DMS79 (cell line): ENCODE data around the gene RALGAPA2.
"Not testable (repeated sequence)": the region's sequence is repeated elsewhere in the genome, so short reads cannot be mapped to it uniquely, and the experiment has no call there.

Source experiments
- DNase-seq: peaks from one replicate; lab custom pipeline; 2025; lab: John Stamatoyannopoulos, UW

RALGAPA2 gene

GRCh38 chr20:20573797-20574196 is 138.6 kb downstream of the RALGAPA2 start:
- no peak for DNase-seq

- no peak for DNase-seq
Measured at GRCh38 chr20:20571068-20571780, 141.2 kb downstream of the RALGAPA2 start.

GRCh38 chr20:20568604-20569205 is 143.7 kb downstream of the RALGAPA2 start:
- no peak for DNase-seq

- DNase-seq, result no peak
Measured at GRCh38 chr20:20567712-20568111, 144.7 kb downstream of the RALGAPA2 start.

- DNase-seq, result no peak
Measured at GRCh38 chr20:20566516-20566915, 145.9 kb downstream of the RALGAPA2 start.

GRCh38 chr20:20564279-20564678 is 148.2 kb downstream of the RALGAPA2 start:
- no peak for DNase-seq

GRCh38 chr20:20562507-20562906 is 149.9 kb downstream of the RALGAPA2 start:
- no peak for DNase-seq

GRCh38 chr20:20561841-20562240 is 150.6 kb downstream of the RALGAPA2 start:
- DNase-seq, result no peak

- DNase-seq, result no peak
Measured at GRCh38 chr20:20561172-20561571, 151.3 kb downstream of the RALGAPA2 start.

- no peak for DNase-seq
Measured at GRCh38 chr20:20557406-20557805, 155.0 kb downstream of the RALGAPA2 start.

DNA sequence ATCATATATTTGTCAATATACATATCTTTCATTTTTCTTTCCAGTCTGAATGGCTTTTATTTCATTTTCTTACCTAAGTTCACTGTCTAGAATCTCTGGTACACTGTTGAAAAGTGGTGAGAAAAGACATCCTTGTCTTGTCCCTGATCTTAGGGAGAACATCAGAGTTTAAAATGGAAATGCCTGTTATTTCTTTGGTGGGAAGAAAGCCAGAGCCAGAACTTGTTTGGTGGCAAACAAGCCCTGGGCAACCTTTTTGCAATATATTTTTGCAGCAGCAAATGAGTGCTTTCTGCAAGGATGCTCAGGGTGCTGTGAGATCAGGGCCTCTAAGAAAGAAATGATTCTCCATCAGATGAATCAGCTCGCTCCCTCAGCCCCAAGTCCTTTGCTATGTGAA is 156.6 kb downstream of the RALGAPA2 start:
- no peak for DNase-seq

- no peak for DNase-seq
Measured at GRCh38 chr20:20554951-20555350, 157.5 kb downstream of the RALGAPA2 start.

DNA sequence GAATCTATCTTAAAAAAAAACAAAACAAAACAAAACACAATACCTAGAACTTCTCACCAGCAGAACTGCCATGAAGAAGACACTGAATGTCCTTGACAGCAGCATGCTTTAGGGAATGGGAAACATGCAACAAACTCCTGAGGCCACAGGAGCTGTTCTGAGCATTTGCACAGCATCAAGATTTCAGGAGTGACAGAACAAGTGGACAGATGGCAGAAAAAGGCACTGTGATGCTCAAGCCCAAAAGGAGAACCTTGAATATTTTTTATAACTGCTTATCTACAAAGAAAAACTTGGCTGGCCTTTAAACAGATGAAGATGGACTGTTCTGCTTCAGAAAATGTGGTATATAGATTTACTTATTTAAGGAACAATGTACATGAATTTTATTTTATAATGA is 158.9 kb downstream of the RALGAPA2 start:
- DNase-seq, result no peak

GRCh38 chr20:20552076-20552475 is 160.4 kb downstream of the RALGAPA2 start:
- DNase-seq, result no peak

GRCh38 chr20:20551409-20551808 is 161.0 kb downstream of the RALGAPA2 start:
- DNase-seq, result no peak

GRCh38 chr20:20549704-20550103 is 162.7 kb downstream of the RALGAPA2 start:
- no peak for DNase-seq

- DNase-seq, result no peak
Measured at GRCh38 chr20:20549267-20549612, 163.2 kb downstream of the RALGAPA2 start.

- no peak for DNase-seq
Measured at GRCh38 chr20:20548527-20549266, 163.7 kb downstream of the RALGAPA2 start.

GRCh38 chr20:20547876-20548266 is 164.6 kb downstream of the RALGAPA2 start:
- no peak for DNase-seq

DNA sequence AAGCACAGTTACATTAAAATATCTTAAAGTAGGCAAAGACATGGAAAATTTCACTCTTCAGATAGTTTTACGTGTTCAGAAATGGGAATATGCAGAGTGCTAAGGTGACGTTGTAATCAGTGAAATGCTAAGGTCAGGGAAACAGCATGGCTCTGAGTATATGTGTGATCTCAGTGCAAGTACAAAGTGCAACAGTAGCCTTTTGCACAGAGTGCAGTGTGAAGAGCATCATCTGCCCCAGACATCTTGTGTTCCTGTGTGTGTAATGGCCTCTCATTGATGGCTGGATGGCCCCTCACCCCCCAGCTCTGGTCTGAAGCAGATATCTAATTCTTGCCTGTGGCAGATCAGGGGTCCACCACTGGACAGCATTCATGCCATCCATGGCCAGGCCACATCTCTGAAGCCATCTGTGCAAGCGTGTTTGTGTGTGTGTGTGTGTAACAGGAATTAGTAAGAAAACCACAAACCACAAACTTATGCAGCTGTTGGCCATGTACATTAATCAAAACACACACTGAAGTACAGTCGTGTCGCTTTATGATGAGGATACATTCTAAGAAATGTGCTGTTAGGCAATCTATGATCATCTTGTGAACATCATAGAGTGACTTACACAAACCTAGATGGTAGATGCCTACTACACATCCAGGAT is 165.1 kb downstream of the RALGAPA2 start:
- DNase-seq, result no peak

DNA sequence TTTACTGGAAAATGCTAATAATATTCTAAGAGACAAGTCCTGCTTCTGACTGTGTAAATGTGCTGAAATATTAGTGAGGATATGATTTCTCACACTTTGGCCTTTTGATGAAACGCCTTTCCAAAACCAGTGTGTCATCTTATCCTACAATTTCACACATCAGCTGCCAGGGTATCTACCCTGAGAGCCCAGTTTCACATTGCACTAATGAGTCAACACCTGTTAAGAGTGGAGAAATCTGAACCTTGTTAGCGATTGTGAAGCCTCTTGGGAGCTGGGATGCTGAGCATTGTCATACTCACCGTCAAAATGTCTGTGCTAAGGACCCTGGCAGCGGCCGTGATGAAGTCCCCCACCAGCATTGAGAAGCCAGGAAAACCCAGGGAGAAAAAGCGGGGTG is 166.0 kb downstream of the RALGAPA2 start:
- no peak for DNase-seq

GRCh38 chr20:20543348-20543747 is 169.1 kb downstream of the RALGAPA2 start:
- not testable (repeated sequence) for DNase-seq
